ENCODE measurements around the gene NUP54.

DNA sequence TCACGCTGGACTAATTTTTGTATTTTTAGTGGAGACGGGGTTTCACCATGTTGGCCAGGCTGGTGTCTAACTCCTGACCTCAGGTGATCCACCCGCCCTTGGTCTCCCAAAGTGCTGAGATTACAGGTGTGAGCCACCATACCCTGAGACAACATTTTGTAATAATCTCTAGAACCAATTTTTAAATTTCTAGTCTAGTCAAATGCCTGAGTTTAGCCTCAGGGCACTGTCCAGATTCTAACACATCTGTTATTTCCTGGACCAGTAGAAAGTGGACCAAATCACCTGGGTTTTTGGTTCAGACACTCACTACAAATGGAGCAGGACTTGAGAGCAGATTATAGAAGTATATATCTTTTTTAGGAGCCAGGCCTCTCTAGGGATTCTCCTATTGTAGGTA lies 52.1 kb downstream of the NUP54 start:
- no peak for TF ChIP-seq CTCF (conservative IDR thresholded peaks at IDR 0.05; ENCODE audit: low read depth, low read length)
- no peak for TF ChIP-seq EZH2 (IDR thresholded peaks at IDR 0.05; ENCODE audit: borderline replicate concordance, low read depth, low read length, poor library complexity, severe bottlenecking)

Measured in A673 (cell line).